Loucy (cell line): ENCODE measurements around the gene NANOS3.

Source experiments
- EZH2phosphoT487 ChIP-seq: fragments of 200-600 bp; IDR thresholded peaks from 2 replicates; pipeline ENCODE4 v1.6.1; 2018; ENCODE audit warnings: antibody characterized with exemption, mild to moderate bottlenecking, moderate library complexity, borderline replicate concordance
- TF ChIP-seq, protein P1 (sequence below): fragments of 200-600 bp; sonication (generic); conservative IDR thresholded peaks from 2 replicates; pipeline ENCODE4 v1.5.1; 2014; ENCODE audit warnings: mild to moderate bottlenecking, antibody characterized with exemption, low read length

DNA sequence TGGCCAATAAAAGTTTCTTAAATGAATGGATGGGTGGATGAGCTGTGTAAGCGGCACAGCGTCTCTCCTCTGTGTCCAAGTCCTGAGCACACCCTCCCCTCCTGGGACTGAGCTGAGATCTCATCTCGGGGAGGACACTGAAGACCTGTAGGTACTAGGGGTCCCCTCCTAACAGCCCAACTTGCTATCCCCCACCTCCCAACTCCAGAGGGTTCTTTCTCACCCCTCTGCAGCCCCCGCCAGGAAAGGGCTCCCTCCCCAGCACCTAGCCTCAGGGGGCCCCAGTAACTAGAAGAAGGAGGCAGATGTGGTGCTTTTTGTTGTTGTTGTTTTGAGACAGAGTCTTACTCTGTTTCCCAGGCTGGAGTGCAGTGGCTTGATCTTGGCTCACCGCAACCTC is 1.1 kb upstream of the NANOS3 start:
- TF ChIP-seq, protein P1, sequence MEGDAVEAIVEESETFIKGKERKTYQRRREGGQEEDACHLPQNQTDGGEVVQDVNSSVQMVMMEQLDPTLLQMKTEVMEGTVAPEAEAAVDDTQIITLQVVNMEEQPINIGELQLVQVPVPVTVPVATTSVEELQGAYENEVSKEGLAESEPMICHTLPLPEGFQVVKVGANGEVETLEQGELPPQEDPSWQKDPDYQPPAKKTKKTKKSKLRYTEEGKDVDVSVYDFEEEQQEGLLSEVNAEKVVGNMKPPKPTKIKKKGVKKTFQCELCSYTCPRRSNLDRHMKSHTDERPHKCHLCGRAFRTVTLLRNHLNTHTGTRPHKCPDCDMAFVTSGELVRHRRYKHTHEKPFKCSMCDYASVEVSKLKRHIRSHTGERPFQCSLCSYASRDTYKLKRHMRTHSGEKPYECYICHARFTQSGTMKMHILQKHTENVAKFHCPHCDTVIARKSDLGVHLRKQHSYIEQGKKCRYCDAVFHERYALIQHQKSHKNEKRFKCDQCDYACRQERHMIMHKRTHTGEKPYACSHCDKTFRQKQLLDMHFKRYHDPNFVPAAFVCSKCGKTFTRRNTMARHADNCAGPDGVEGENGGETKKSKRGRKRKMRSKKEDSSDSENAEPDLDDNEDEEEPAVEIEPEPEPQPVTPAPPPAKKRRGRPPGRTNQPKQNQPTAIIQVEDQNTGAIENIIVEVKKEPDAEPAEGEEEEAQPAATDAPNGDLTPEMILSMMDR = no peak
- no peak for TF ChIP-seq EZH2phosphoT487
